Small intestine (tissue), 7 donors: ENCODE results near the gene DPP6. TPM values are rescaled to one million over a fixed set of nuclear protein-coding genes. Genes with fewer than 3 reads are reported as not detected.

Experiments used
- DNase-seq, 2 donors: peaks; one replicate each; pipeline versions ENCODE4 v3.0.0 to v3.0.0-alpha.2; 2013
- FAIRE-seq: peaks from 2 replicates; lab custom pipeline; 2012; peaks lifted over from hg19 to GRCh38; lab: Jason Lieb, UNC
- H3K27ac ChIP-seq, 3 donors: one replicate each; pipeline ENCODE4 v1.5.1; 2013; ENCODE audit warnings: low read length in 2 of 3, mild to moderate bottlenecking in 2 of 3, control low read depth in 1 of 3, inconsistent platforms in 1 of 3, low read depth in 1 of 3, moderate library complexity in 1 of 3
- H3K27me3 ChIP-seq, 3 donors: one replicate each; pipeline ENCODE4 v1.6.1; 2013; ENCODE audit warnings: low read length in 3 of 3, inconsistent platforms in 1 of 3; ENCODE audit not compliant: control insufficient read depth in 3 of 3, insufficient read depth in 3 of 3
- H3K36me3 ChIP-seq, 3 donors: one replicate each; pipeline ENCODE4 v1.6.1; 2013; ENCODE audit warnings: low read length in 3 of 3, inconsistent platforms in 1 of 3, low read depth in 1 of 3, mild to moderate bottlenecking in 1 of 3, moderate library complexity in 1 of 3; ENCODE audit not compliant: control insufficient read depth in 3 of 3, insufficient read depth in 2 of 3
- H3K4me1 ChIP-seq, 3 donors: one replicate each; pipeline ENCODE4 v1.6.1; 2013; ENCODE audit warnings: low read length in 2 of 3, inconsistent platforms in 1 of 3, low read depth in 1 of 3, mild to moderate bottlenecking in 1 of 3, moderate library complexity in 1 of 3; ENCODE audit not compliant: control insufficient read depth in 3 of 3, insufficient read depth in 2 of 3
- H3K4me3 ChIP-seq, 3 donors: one replicate each; pipeline ENCODE4 v1.5.1; 2013; ENCODE audit warnings: low read length in 3 of 3, control low read depth in 1 of 3, inconsistent platforms in 1 of 3, low read depth in 1 of 3, mild to moderate bottlenecking in 1 of 3, moderate library complexity in 1 of 3
- H3K9me3 ChIP-seq, 2 donors: one replicate each; pipeline ENCODE4 v1.6.1; 2013; ENCODE audit warnings: low read depth in 1 of 2, low read length in 1 of 2; ENCODE audit not compliant: control insufficient read depth in 2 of 2, insufficient read depth in 1 of 2
- WGBS, 3 donors: extraction: QIAGEN DNeasy Blood & Tissue Kit; methylation state at CpG; one replicate each; pipeline ENCODE4 v1.1.7; 2013; 5-methylcytosine and 5-hydroxymethylcytosine counted together
- polyA plus RNA-seq, 4 donors: library from polyadenylated mRNA; stranded (reverse) in 3 of 4; unstranded in 1 of 4; fragments of 200-250 nt in 3 of 4; fragments of 120-200 nt in 1 of 4; gene quantifications; one replicate each; pipeline versions ENCODE4 v1.2.1 to v1.2.3, GENCODE V29; 2013
- donor health status: healthy with polysubstance abuse.
- donor health status: control.
- donor health status: control.
- donor health status: Bipolar disorder and iron deficiency.
- donor health status: healthy.

DPP6 gene
- polyA plus RNA-seq, 4 donors: 0.80 to 1.8 TPM; not detected in 2

DNA sequence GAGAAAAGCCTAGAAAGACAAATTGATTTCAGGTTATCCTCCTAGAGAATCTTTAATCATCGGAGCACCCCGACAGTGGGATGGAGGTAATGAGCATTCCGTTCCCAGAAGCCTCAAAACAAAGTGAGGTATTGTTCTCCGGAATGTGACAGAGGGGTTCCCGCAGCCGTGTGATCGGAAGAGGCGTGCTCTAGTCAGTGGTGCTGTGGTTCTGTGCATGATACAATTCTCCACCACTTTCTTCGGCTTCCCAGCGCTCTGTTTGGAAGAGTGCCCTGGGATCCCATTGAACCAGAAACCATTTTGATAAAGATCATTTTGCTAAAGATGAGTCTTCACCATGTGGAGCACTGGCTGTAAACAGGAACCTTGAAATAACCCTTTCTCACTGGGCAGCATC lies 516.1 kb downstream of the DPP6 start:
- WGBS, 3 donors: 81 to 86% (median 82%) methylated on average over 10 of the region's 10 CpGs
- no peak overlapping the region for H3K4me3 ChIP-seq
- FAIRE-seq: no peak
- H3K9me3 ChIP-seq: peaks cover 0 to 4% of the 10 kb centered on the region in 2 donors
- no peak for DNase-seq
- H3K27ac ChIP-seq: no peak overlapping the region
- H3K4me1 ChIP-seq: no peaks in the 10 kb centered on the region
- no peaks in the 10 kb centered on the region for H3K27me3 ChIP-seq
- H3K36me3 ChIP-seq: no peaks in the 10 kb centered on the region

GRCh38 chr7:154569916-154570315 lies 517.7 kb downstream of the DPP6 start:
- FAIRE-seq: no peak
- H3K4me3 ChIP-seq: no peak overlapping the region
- H3K36me3 ChIP-seq: no peaks in the 10 kb centered on the region
- H3K9me3 ChIP-seq: peaks cover 1 to 5% of the 10 kb centered on the region in 2 donors
- no peaks in the 10 kb centered on the region for H3K27me3 ChIP-seq
- no peaks in the 10 kb centered on the region for H3K4me1 ChIP-seq
- no peak for DNase-seq
- H3K27ac ChIP-seq: no peak overlapping the region
- WGBS, 3 donors: 81 to 88% (median 83%) methylated on average over 2 of the region's 2 CpGs

GRCh38 chr7:154571772-154572171 lies 519.6 kb downstream of the DPP6 start:
- Histone ChIP-seq H3K27me3 (no peaks in the 10 kb centered on the region), H3K4me1 (no peaks in the 10 kb centered on the region), H3K27ac (no peak overlapping the region), H3K36me3 (no peaks in the 10 kb centered on the region), H3K4me3 (no peak overlapping the region), H3K9me3 (peaks cover 1 to 5% of the 10 kb centered on the region in 2 donors)
- DNase-seq: no peak
- FAIRE-seq: no peak
- WGBS, 3 donors: 71 to 80% (median 74%) methylated on average over 3 of the region's 3 CpGs

DNA sequence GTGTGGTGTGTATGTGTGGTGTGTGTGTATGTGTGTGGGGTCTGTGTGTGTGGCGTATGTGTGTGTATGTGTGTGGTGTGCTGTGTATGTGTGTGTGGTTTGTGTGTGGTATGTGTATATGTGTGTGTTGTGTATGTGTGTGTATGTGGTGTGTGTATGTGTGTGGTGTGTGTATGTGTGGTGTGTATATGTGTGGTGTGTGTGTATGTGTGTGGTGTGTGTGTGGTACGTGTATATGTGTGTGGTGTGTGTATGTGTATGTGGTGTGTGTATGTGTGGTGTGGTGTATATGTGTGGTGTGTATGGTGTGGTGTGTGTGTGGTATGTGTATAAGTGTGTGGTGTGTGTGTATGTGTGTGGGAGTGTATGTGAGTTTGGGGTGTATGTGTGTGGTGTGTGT lies 522.0 kb downstream of the DPP6 start:
- Histone ChIP-seq H3K36me3 (no peaks in the 10 kb centered on the region), H3K4me3 (no peak overlapping the region), H3K27ac (no peak overlapping the region), H3K27me3 (no peaks in the 10 kb centered on the region), H3K9me3 (peaks cover 1 to 5% of the 10 kb centered on the region in 2 donors), H3K4me1 (no peaks in the 10 kb centered on the region)
- DNase-seq: no peak
- FAIRE-seq: no peak
- 89 to 93% (median 90%) methylated on average over 2 of the region's 2 CpGs for WGBS, 3 donors

- Histone ChIP-seq H3K27me3 (no peaks in the 10 kb centered on the region), H3K9me3 (peaks cover 1 to 5% of the 10 kb centered on the region in 2 donors), H3K27ac (no peak overlapping the region), H3K4me1 (no peaks in the 10 kb centered on the region), H3K4me3 (no peak overlapping the region), H3K36me3 (no peaks in the 10 kb centered on the region)
- FAIRE-seq (no peak), DNase-seq (no peak)
- 87 to 98% (median 93%) methylated on average over 3 of the region's 3 CpGs for WGBS, 3 donors
Observed at GRCh38 chr7:154575497-154575896, 523.3 kb downstream of the DPP6 start.

DNA sequence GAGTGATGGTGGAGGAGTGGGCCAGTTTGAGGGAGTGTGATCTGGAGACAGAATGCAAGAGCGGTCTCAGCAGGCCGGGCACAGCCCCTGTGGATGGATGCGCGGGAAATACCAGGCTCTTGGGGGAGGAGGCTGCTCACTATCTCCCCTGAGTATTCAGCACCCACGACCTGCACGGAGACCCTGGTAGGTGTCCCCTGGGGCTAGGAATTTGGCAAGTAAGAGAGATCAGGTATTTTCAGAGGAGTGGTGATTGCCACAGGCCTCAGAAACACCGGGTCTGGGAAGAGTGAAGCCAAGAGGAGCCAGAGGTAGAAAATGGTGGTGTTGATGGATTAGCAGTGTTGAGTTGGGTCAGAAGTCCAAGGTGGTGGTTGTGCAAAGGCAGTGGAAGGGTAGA lies 524.4 kb downstream of the DPP6 start:
- no peak overlapping the region for H3K4me3 ChIP-seq
- H3K36me3 ChIP-seq: no peaks in the 10 kb centered on the region
- H3K27me3 ChIP-seq: no peaks in the 10 kb centered on the region
- DNase-seq (no peak), FAIRE-seq (no peak)
- no peak overlapping the region for H3K27ac ChIP-seq
- no peaks in the 10 kb centered on the region for H3K4me1 ChIP-seq
- H3K9me3 ChIP-seq: peaks cover 1 to 5% of the 10 kb centered on the region in 2 donors
- WGBS, 3 donors: 89 to 92% (median 91%) methylated on average over 7 of the region's 7 CpGs

DNA sequence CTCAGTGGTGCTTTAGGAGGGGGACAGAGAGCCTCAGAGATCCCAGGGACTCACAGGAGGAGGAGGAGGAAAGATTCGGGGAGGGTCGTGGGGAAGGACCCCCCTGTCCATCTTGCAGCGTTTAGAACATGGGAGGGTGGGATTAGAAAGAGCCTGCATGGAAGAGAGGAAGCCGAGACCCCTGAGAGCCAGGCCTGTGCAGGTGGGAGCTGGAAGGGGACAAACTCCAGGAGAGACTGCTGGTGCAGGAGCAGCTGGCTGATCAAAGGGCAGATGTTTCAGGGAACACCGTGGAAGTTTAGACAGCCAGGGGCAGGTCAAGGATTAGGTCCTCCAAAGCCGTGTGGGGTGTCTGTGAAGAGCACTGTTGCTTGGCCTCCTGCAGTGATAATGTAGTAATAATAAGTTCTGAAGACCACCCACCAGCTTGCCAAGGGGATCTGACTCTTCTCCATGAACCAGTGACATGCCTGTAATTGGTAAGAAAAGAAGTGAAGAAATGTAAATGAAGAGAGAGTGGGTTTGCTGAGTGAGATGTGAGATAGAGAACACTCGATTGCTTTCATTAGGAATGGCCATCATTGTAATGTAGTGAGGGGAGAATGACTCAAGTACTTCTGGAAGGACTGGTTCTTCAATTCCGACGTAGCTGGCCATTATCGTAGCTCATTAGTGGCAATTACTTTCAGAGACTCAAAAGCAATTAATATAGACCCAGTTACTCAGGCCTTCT lies 525.1 kb downstream of the DPP6 start:
- no peak for DNase-seq
- no peak for FAIRE-seq
- H3K4me3 ChIP-seq: no peak overlapping the region
- H3K27ac ChIP-seq: no peak overlapping the region
- H3K9me3 ChIP-seq: peaks cover 1 to 5% of the 10 kb centered on the region in 2 donors
- H3K36me3 ChIP-seq: no peaks in the 10 kb centered on the region
- H3K4me1 ChIP-seq: no peaks in the 10 kb centered on the region
- H3K27me3 ChIP-seq: no peaks in the 10 kb centered on the region
- whole genome bisulfite sequencing, 3 donors: 80 to 85% (median 84%) methylated on average over 10 of the region's 10 CpGs

GRCh38 chr7:154578336-154578735 lies 526.1 kb downstream of the DPP6 start:
- FAIRE-seq (no peak), DNase-seq (no peak)
- H3K27me3 ChIP-seq: no peaks in the 10 kb centered on the region
- H3K4me3 ChIP-seq: no peak overlapping the region
- no peaks in the 10 kb centered on the region for H3K4me1 ChIP-seq
- H3K36me3 ChIP-seq: no peaks in the 10 kb centered on the region
- WGBS, 3 donors: 85 to 87% (median 85%) methylated on average over 6 of the region's 6 CpGs
- H3K9me3 ChIP-seq: peaks cover 1 to 2% of the 10 kb centered on the region in 2 donors
- no peak overlapping the region for H3K27ac ChIP-seq

DNA sequence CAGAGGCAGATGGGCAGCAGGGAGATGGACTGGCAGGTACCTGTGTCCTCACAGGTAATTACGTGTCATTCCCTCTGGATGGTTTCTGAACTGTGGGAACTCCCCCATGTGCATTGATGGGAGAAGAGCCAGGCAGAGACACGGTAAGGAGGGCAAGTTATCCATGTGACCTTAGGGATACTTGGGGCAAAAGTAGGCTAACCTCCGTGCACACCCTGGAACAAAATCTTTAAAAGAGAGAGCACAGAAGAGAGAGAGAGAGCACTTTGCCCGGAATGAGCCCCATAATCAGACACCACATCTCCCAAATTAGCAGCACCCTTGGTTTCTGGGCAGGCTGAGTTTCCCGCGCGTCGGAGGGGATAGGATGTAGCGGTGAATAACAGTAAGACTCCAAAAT lies 527.5 kb downstream of the DPP6 start:
- no peaks in the 10 kb centered on the region for H3K27me3 ChIP-seq
- no peaks in the 10 kb centered on the region for H3K9me3 ChIP-seq
- FAIRE-seq (no peak), DNase-seq (no peak)
- H3K4me1 ChIP-seq: no peaks in the 10 kb centered on the region
- H3K36me3 ChIP-seq: no peaks in the 10 kb centered on the region
- no peak overlapping the region for H3K27ac ChIP-seq
- WGBS, 3 donors: 82 to 92% (median 87%) methylated on average over 9 of the region's 9 CpGs
- no peak overlapping the region for H3K4me3 ChIP-seq
